Colonic mucosa (tissue), 4 donors: ENCODE results near the gene SPON1. TPM values are rescaled to one million over a fixed set of nuclear protein-coding genes. Genes with fewer than 3 reads are reported as not detected.

ENCODE experiments used
- DNase-seq: peaks from one replicate; pipeline ENCODE4 v3.0.0-alpha.2; 2020
- H3K27ac ChIP-seq: fragments of 200-600 bp; one replicate; pipeline ENCODE4 v1.8.0; 2021
- H3K27me3 ChIP-seq: fragments of 200-600 bp; one replicate; pipeline ENCODE4 v1.8.0; 2021
- H3K36me3 ChIP-seq: fragments of 200-600 bp; one replicate; pipeline ENCODE4 v1.8.0; 2021
- H3K4me1 ChIP-seq: fragments of 200-600 bp; one replicate; pipeline ENCODE4 v1.8.0; 2021; ENCODE audit warnings: mild to moderate bottlenecking
- H3K4me3 ChIP-seq: fragments of 200-600 bp; one replicate; pipeline ENCODE4 v1.8.0; 2021
- H3K9ac ChIP-seq, 2 donors: one replicate each; pipeline ENCODE4 v1.7.0; 2013; ENCODE audit warnings: control low read depth in 2 of 2, low read depth in 2 of 2, low read length in 2 of 2
- H3K9me3 ChIP-seq: fragments of 200-600 bp; one replicate; pipeline ENCODE4 v1.8.0; 2021
- CTCF ChIP-seq: fragments of 200-600 bp; IDR thresholded peaks from one replicate; pipeline ENCODE4 v1.8.0; 2022; ENCODE audit warnings: antibody characterized with exemption, mild to moderate bottlenecking
- intact Hi-C: fragments of 100-400 bp; cut with DNase I; formaldehyde crosslinking; loops from one replicate; pipeline ENCODE4 v1.14.1; 2022
- total RNA-seq, 2 donors: library from RNA; stranded (reverse); fragmentation: NEBNext Ultra II Directional in 1 of 2; extraction: Animal tissue kit (Norgen Biotek cat#: 25700) in 1 of 2; gene quantifications; one replicate each; pipeline ENCODE4 v1.2.1, GENCODE V29; 2021
- donor health status: healthy.
- donor health status: DM: no; HTN: no; CAD: no.
- donor health status: DM: no; HTN: no; CAD: no.

The SPON1 gene
- total RNA-seq, 2 donors from 2014 or later: 91.4 to 93.9 TPM

- no peak for TF ChIP-seq CTCF
- no peak for DNase-seq
- no peak overlapping the region for H3K27ac ChIP-seq
These were observed 221.8 kb downstream of the SPON1 start for GRCh38 chr11:14184028-14184940.

GRCh38 chr11:14185461-14185860 lies 222.9 kb downstream of the SPON1 start:
- no peaks in the 10 kb centered on the region for H3K4me1 ChIP-seq
- H3K27me3 ChIP-seq: no peaks in the 10 kb centered on the region
- H3K4me3 ChIP-seq: no peak overlapping the region
- DNase-seq: no peak
- no peaks in the 10 kb centered on the region for H3K9me3 ChIP-seq
- no peak overlapping the region for H3K9ac ChIP-seq
- no peak overlapping the region for H3K27ac ChIP-seq
- H3K36me3 ChIP-seq: no peaks in the 10 kb centered on the region
- TF ChIP-seq CTCF: no peak
- intact Hi-C loops: no loop called here

More at GRCh38 chr11:14184028-14184940, 221.8 kb downstream of the SPON1 start:
- Histone ChIP-seq H3K9ac (no peak overlapping the region), H3K27me3 (no peaks in the 10 kb centered on the region), H3K4me1 (no peaks in the 10 kb centered on the region), H3K36me3 (no peaks in the 10 kb centered on the region), H3K9me3 (no peaks in the 10 kb centered on the region), H3K4me3 (no peak overlapping the region)
- intact Hi-C loops: no loop called here

GRCh38 chr11:14186046-14186775 lies 223.7 kb downstream of the SPON1 start:
- Histone ChIP-seq H3K36me3 (no peaks in the 10 kb centered on the region), H3K4me3 (no peak overlapping the region), H3K4me1 (no peaks in the 10 kb centered on the region), H3K9ac (no peak overlapping the region), H3K27ac (no peak overlapping the region), H3K27me3 (no peaks in the 10 kb centered on the region), H3K9me3 (no peaks in the 10 kb centered on the region)
- intact Hi-C loops: no loop called here
- TF ChIP-seq CTCF: no peak
- DNase-seq: no peak

GRCh38 chr11:14189874-14190273 lies 227.4 kb downstream of the SPON1 start:
- H3K36me3 ChIP-seq: no peaks in the 10 kb centered on the region
- no peak overlapping the region for H3K27ac ChIP-seq
- H3K9me3 ChIP-seq: no peaks in the 10 kb centered on the region
- no peaks in the 10 kb centered on the region for H3K4me1 ChIP-seq
- no peak for TF ChIP-seq CTCF
- H3K4me3 ChIP-seq: no peak overlapping the region
- intact Hi-C loops: no loop called here
- H3K9ac ChIP-seq: no peak overlapping the region
- DNase-seq: peak; percentile 30
- H3K27me3 ChIP-seq: no peaks in the 10 kb centered on the region

- intact Hi-C loops: no loop called here
- no peak for DNase-seq
- H3K9me3 ChIP-seq: no peaks in the 10 kb centered on the region
These were observed 228.7 kb downstream of the SPON1 start for GRCh38 chr11:14190992-14191778.

More at GRCh38 chr11:14190992-14191778, 228.7 kb downstream of the SPON1 start:
- no peak for TF ChIP-seq CTCF
- H3K27ac ChIP-seq: no peak overlapping the region
- no peak overlapping the region for H3K9ac ChIP-seq
- H3K27me3 ChIP-seq: no peaks in the 10 kb centered on the region
- no peak overlapping the region for H3K4me3 ChIP-seq
- no peaks in the 10 kb centered on the region for H3K4me1 ChIP-seq
- no peaks in the 10 kb centered on the region for H3K36me3 ChIP-seq
